MV-4-11 (cell line): ENCODE data around the gene CCDC85B.

ENCODE experiments used
- DNase-seq: peaks from one replicate; lab custom pipeline; 2025; lab: John Stamatoyannopoulos, UW

The CCDC85B gene

DNA sequence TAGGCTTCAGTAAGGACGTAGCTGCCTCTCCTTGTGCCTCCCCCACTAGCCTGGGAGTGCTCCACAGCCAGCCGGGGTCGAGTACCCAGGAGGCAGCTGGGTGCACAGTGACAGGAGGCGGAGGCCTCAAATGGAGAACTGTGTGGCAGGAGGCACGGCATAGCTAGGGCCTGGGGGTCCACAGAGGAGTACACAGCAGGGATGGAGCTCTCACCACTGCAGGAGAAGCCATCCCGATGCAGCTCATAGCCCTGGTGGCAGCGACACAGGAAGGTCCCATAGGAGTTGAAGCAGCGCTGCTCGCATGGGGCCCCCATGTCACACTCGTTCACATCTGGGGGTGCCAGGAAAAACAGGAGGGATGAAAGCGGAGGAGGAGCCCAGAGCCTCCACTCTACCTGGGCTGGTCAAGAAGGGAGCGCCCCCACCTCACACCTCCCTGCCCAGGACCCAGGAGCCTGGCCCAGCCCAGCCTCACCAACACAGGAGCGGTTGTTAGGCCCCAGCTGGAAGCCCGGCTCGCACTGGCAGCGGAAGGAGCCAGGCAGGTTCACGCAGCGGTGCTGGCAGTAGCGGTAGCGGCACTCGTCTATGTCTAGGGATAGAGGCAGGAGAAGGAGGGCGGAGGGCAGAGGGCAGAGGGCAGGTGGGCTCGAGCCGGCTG, 20.7 kb upstream of the CCDC85B start:
- DNase-seq, result no peak

- no peak for DNase-seq
These were observed 20.2 kb upstream of the CCDC85B start for GRCh38 chr11:65870307-65870658.

DNA sequence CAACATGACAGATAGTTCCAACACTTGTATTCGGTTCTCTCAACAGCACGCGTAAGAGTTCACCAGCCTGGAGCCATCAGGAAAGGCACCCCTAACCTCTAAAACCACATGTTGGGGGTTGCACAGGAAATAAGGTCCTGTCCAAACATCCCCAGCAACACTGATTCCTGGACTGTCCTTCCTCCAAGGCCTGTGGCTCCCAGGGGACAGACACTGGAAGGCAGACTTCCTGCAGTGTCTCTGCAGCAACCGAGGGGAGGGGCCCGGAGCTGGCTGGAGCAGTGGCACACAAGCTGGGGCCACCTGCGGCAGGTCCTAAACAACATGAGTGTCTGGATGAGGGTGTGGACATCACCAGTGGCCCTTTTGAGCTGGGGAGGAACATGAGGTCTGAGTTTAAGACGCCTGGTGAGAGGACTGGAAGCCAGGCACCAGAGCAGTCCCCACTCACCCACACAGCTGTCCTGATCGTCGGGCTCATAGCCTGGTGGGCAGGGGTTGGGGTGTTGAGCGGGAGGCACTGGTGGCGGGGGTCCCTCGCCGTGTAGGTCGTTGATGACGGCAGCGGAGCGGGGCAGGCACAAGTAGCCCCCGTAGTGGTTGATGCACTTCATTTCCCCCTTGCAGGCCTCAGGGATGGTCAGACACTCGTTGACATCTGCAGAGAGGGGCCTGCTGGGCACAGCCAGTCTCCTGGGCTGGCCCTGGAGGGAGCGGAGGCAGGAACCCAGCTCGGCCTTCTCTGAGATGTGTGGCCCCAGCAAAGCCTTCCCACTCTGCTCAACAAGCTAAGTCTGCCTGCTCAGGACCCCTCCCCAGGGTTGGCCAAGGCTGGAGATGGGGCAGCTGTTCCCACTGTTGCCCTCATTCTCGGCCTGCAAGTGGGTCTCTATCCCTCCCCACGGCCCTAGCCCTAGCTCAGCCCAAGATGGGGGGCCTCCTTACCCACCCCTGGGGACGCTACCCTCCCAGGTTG, 19.5 kb upstream of the CCDC85B start:
- DNase-seq, result peak; percentile 47

DNA sequence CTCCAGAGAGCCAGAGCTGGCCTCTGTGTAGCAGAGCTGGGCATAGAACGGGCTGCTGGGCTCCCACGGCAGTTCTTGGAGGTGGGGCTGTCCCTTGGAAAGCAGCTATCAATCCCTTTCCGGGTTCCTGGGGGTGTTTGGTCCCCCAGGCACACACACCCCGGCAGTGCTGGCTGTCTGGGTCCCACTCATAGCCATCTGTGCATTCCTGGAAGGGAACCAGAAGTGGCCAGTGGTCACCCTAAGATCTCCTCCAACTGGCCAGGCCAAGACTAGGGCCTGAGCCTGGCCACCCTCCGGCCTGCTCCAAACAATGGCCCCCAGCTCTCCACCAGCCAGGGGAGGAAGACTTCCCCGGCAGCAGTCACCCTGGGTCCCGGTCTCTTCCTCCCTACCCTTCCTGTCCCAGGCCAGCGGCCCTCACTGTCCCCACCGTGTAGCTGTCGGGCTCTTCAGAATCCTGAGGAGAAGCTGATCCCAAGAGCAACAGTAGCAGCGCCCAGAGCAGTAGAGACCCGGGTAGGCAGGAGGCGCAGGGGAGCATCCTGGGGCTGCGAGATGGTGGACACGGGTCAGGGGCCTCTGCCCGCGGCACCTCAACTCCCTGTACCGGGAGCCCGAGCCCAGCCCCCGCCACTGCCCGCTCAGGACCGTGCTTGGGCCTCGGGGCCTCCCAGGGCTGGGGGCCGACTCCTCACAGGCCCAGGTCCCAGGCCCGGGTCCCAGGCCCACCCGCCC, 18.5 kb upstream of the CCDC85B start:
- no peak for DNase-seq

DNA sequence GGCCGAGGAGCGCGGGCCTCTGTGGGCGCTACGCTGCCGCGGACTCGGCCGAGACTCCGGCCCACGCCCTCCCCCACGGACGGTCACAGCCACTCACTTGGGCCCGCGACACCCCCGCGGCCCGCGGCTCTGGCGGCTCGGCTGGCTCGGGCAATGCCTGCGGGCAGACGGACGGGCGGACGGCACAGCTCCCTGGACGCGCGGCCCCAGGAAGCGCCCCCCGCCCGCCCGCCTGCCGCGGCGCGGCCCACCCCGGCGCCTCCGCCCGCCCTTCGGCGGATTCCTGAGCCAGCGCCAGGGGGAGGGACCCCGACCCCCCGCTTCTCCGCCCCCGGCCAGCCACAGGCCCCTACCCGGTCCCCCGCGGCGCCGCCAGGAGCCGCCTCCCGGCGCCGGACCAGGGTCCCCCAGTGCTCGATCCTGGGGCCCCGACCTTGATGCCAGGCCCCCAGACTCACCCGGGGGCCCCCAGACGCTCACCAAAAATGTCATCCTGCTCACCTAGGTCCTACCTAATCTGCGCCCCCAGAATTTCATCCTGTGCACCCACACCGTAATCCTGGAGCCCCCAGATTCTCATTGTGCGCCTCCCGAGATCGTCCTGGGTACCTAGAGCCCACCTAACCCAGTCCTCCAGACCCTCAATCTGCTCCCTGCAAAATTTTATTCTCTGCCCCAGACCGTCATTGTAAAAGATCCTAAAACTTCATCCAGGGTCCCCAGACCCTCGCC, 17.7 kb upstream of the CCDC85B start, which contains the start of gene EFEMP2:
Gene EFEMP2, minus strand, starts transcription at position 215 of the 732 bp plus-strand sequence. CDS start 446 bp downstream, outside the sequence.
- no peak for DNase-seq

DNA sequence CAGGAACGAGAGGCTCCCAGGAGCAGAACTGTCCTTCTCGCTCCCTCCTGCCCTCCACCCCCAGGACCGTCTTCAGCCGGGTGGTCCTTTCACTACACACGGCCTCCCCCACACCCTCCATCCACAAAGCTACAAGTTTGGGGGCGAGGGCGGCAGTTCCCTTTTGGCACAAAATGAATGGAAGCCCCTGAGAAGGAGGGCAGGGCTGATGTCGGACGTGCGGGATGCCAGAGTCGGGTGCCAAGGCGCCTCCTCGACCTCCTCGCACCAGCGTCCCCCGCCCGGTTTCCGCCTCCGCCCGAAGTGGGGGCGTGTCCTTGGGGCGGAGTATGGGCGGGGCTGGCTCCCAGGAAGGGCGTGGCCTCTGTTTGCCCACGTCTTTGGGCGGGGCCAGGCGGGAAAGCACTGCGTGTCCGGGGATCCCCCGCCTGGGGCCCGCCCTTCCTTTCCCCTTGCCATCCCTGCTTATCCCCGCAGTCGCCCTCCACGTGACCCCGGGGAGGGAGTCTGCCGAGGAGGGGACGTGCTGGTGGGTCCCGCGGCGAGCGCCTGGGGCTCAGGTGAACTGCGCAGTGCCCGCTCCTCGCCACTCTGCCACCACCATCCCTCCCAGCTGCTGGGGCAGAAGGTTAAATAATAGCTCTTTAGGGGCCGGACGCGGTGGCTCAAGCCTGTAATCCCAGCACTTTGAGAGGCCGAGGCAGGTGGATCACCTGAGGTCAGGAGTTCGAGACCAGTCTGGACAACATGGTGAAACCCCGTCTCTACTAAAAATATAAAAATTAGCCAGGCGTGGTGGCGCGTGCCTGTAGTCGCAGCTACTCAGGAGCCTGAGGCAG, 16.9 kb upstream of the CCDC85B start:
- peak; percentile 80 for DNase-seq

GRCh38 chr11:65879617-65880016, 10.9 kb upstream of the CCDC85B start, which contains the start of gene CTSW:
TSS of gene CTSW (plus strand) at chr11:65879837. CDS start at chr11:65879855, 18 bp downstream.
- peak; percentile 21 for DNase-seq

DNA sequence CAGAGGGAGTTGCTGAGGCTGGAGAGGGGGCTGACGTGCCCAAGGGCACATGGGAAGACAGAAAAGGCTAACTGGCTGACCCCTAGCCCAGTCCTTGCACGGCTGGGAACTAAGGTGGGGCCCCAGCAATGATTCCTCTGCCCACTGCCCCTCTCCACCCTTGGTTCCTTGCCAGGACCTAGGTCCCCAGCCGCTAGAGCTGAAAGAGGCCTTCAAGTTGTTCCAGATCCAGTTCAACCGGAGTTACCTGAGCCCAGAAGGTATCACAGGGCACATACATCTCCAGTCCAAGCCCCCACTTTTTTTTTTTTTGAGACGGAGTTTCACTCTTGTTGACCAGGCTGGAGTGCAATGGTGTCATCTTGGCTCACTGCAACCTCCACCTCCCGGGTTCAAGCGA, 10.4 kb upstream of the CCDC85B start:
- no peak for DNase-seq

DNA sequence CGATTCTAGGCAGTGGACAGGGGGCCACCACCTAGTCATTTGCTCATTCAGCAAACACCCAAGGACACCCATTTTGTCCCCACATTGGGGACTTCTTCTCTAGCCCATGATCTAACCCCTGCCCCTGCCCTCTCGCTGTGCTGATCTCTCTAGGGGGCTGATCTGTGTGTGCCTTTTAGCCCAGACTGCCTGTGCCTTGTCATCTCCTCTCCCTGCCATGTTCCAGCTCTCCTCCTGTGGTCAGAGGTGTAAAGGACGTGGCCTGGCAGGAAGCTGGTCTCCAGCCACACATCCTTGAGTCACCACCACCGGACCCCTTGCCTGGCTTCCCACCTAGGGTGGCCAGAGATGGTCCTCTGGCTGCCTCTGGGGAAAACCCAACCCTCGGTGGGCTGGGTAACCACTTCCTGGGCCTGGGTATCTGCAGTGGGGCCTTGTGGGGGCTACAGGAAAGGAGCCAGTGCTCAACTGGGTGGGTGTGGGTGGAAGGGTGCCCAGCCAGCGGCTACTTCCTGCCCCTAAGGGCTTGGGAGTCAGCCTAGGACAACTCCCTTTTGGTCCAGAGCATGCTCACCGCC, 9.5 kb upstream of the CCDC85B start:
- no peak for DNase-seq

DNA sequence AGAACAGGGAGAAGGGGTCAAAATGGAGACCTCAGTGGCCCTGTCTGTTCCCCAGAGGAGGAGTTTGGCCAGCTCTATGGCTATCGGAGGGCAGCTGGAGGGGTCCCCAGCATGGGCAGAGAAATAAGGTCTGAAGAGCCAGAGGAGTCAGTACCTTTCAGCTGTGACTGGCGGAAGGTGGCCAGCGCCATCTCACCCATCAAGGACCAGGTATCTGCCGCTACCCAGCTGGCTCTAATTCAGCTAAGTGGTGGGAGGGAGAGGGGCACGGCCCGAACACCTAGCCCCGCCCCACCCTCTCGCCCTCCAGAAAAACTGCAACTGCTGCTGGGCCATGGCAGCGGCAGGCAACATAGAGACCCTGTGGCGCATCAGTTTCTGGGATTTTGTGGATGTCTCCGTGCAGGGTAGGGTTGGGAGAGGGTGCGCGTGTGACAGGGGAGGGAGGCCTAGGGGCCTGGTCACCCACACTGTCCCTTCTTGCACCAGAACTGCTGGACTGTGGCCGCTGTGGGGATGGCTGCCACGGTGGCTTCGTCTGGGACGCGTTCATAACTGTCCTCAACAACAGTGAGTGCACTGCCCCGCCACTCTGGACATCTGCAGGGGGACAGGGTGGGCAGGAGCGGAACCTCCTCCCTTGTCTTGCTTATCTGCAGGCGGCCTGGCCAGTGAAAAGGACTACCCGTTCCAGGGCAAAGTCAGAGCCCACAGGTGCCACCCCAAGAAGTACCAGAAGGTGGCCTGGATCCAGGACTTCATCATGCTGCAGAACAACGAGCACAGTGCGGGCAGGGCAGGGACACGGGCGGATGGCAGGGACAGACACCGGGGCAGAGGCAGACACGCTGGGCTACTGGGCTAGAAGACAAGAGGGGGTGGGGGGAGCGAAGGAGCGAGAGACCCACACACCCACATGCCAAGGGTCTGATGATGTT, 8.1 kb upstream of the CCDC85B start:
- DNase-seq, result no peak

GRCh38 chr11:65883058-65883761, 7.3 kb upstream of the CCDC85B start:
- DNase-seq, result no peak

- no peak for DNase-seq
These were observed 6.4 kb upstream of the CCDC85B start for GRCh38 chr11:65883786-65884715.

DNA sequence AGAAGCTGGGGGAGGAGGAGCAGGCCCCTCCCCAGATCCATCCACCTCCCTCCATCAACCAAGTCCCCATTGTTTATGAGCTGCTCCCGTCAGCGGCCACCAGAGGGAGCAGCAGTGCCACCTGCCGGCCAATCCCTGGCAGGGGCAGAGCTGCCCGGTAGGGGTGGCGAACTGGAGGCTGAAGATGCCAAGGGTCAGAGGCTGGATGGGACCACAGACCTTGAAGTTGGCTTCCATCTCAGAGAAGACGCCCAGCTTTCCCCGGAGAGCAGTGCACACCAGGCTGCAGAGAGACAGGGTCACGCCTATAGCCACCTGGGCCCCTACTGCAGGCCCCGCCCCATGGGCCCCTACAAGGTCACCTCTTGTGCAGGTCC, 5.8 kb upstream of the CCDC85B start:
- peak; percentile 61 for DNase-seq

DNA sequence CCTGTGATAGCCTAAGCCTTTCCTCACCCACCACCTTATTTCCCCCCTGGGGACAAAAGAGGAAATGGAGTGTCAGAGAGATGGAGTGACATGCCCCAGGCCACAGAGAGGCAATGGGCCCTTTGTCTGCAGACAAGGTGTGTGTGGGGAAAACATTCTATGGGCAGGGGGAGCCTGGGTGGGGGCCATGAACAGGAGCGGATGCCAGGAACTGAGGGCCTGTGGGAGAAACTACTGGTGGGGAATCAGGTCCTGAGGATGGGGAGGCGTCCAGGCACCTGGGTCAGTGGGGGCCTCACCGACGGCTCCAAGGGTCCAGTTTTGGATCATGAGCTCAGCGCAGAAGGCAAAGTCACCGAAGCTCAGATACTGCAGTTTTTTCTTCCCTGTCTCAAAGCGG, 5.2 kb upstream of the CCDC85B start:
- DNase-seq, result no peak

DNA sequence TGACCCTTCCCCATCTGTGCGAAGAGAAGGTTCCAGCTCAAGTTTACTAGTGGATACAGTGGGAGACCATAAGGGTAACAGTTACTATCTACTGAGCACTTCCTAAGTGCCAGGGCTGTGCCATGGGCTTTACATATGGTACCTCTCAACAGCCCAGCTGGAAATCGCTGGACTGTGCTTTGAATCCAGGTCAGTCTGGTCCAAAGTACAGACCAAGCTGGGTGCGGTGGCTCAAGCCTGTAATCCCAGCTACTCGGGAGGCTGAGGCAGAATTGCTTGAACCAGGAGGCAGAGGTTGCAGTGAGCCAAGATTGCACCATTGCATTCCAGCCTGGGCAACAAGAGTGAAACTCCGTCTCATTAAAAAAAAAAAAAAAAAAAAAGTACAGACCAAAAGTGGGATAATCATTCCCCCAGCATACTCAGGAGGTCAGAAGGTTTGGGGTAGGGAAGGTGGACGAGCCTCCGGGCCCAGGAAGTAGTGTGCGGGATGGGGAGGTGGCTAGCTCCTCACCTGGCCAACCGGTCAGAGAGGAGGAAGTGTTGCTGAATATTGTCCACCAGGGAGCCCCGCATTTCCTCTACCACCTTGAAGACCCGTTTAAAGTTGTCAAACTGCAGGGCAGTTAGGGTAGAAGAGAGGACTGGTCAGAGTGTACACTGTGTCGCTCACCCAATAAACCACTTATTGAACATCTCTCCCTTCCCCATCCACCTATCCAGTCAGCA, 4.5 kb upstream of the CCDC85B start:
- DNase-seq, result no peak

DNA sequence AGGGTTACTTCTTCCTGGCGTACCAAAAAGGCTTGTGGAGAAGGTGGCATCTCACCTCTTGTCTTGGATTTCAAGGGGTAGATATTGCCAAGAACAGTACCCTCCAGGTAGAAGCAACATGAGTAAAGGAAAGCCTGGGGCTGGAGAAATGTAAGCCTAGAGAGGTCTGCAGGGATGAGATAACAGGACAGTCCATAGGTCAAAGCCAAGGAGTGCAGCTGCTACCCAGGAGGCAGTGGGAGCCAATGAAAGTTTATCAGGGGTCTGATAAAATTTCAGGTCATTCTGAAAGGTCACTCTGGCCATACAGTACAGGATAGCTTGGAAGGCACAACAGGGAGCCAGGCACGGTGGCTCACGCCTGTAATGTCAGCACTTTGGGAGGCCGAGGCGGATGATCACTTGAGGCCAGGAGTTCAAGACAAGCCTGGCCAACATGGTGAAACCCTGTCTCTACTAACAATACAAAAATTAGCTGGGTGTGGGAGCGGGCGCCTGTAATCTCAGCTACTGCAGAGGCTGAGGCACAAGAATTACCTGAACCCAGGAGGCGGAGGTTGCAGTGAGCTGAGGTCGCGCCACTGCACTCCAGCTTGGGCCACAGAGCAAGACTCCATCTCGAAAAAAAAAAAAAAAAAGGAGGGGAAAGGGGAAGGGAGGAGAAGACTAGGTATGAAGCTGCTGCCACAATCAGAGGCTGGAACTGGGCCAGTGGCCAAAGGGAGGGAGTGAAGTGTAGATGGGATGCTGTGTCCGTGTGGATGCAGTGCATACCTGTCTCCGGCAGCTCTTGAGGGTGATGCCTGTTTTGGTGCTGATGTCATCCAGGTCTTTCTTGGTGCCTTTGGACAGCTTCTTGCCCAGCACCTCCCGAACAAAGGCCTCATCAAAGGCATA, 3.4 kb upstream of the CCDC85B start:
- no peak for DNase-seq
